DND-41 (cell line): ENCODE data around the gene SCMH1.

Source experiments
- EZH2 ChIP-seq: IDR thresholded peaks from 3 replicates; pipeline ENCODE4 v1.6.1; 2012; ENCODE audit warnings: borderline replicate concordance, low read depth, mild to moderate bottlenecking, moderate library complexity, low read length, inconsistent platforms; ENCODE audit not compliant: severe bottlenecking
- TF ChIP-seq, protein P1 (sequence below): IDR thresholded peaks from 2 replicates; pipeline ENCODE4 v1.5.1; 2012; ENCODE audit warnings: borderline replicate concordance, low read length, moderate library complexity, mild to moderate bottlenecking; ENCODE audit not compliant: poor library complexity, severe bottlenecking; ENCODE audit errors: extremely low read depth

DNA sequence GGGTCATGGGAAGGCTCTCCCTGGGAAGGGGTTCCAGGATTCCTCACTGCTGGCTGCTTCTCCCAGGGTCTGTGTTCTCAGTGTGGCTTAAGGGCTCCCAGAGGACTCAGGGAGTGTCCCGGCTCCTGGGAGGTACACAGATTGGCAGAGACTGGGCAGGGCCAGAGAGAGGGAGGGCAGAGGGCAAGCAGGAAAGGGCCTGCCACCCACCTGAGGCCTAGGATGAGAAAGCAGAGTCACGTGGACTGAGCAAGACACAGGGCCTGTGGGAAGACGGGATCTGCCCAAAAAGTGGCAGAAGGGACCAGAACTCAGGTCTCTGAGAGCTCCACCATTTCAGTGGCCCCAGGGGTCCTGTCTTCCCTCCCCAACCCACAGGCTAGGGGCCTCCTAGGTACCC lies 221.5 kb downstream of the SCMH1 start:
- TF ChIP-seq EZH2, result no peak
- TF ChIP-seq, protein P1, sequence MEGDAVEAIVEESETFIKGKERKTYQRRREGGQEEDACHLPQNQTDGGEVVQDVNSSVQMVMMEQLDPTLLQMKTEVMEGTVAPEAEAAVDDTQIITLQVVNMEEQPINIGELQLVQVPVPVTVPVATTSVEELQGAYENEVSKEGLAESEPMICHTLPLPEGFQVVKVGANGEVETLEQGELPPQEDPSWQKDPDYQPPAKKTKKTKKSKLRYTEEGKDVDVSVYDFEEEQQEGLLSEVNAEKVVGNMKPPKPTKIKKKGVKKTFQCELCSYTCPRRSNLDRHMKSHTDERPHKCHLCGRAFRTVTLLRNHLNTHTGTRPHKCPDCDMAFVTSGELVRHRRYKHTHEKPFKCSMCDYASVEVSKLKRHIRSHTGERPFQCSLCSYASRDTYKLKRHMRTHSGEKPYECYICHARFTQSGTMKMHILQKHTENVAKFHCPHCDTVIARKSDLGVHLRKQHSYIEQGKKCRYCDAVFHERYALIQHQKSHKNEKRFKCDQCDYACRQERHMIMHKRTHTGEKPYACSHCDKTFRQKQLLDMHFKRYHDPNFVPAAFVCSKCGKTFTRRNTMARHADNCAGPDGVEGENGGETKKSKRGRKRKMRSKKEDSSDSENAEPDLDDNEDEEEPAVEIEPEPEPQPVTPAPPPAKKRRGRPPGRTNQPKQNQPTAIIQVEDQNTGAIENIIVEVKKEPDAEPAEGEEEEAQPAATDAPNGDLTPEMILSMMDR, result no peak
